Effector memory CD4-positive, alpha-beta T cell (primary cell): Measurements from ENCODE around the gene BHLHE23.

Source experiments
- DNase-seq, 3 donors: peaks; one replicate each; pipeline ENCODE4 v3.0.0-alpha.2; 2020
- H3K27ac ChIP-seq: 2 replicates; pipeline ENCODE4 v1.7.0; 2013; ENCODE audit warnings: mild to moderate bottlenecking, low read length, moderate library complexity; ENCODE audit not compliant: insufficient read depth, poor library complexity, severe bottlenecking
- H3K27me3 ChIP-seq: replicated peaks from 2 replicates; pipeline ENCODE4 v1.7.0; 2013; ENCODE audit warnings: mild to moderate bottlenecking, low read length; ENCODE audit not compliant: insufficient read depth, control insufficient read depth, poor library complexity, severe bottlenecking
- H3K36me3 ChIP-seq: 2 replicates; pipeline ENCODE4 v1.7.0; 2013; ENCODE audit warnings: mild to moderate bottlenecking, low read length, moderate library complexity; ENCODE audit not compliant: control insufficient read depth, insufficient read depth
- H3K4me1 ChIP-seq: 2 replicates; pipeline ENCODE4 v1.7.0; 2013; ENCODE audit warnings: low read length, mild to moderate bottlenecking; ENCODE audit not compliant: control insufficient read depth, insufficient read depth, poor library complexity, severe bottlenecking
- H3K4me3 ChIP-seq: 2 replicates; pipeline ENCODE4 v1.7.0; 2013; ENCODE audit warnings: low read length, low read depth, mild to moderate bottlenecking; ENCODE audit not compliant: insufficient read depth, poor library complexity, severe bottlenecking
- H3K9me3 ChIP-seq: 2 replicates; pipeline ENCODE4 v1.7.0; 2013; ENCODE audit warnings: mild to moderate bottlenecking, low read length, moderate library complexity; ENCODE audit not compliant: control insufficient read depth

Gene BHLHE23

DNA sequence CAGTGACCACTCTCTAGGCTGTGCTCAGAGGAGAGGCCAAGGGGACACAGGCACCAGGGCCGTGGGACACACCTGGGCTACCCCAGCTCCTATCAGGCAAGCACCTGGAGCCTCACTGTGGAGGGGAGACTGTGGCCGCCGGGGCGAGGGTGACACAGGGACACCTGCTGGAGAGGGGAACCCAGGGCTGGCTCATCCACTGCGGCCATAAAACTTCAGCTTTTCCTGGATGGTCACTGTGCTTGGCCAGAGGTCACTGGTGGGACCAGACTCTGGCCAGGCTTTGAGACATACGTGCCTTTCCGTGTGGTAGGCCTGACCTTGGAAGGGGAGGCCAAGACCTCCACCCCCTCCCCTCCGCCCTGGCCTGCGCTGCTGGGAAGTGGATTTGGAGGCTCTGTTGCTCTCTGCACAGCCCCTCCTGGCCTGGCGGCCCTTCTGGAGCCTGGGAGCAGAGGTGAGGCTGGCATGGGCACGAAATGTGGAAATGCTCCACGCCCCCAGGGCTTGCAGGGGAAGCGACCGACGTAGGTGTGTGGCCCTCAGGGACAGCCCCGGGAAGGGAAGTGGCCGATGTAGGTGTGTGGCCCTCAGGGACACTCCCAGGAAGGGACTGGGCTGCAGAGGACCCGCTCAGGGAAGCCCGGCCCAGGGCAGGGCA lies 42.9 kb upstream of the BHLHE23 start:
- H3K4me3 ChIP-seq = no peak overlapping the region
- H3K36me3 ChIP-seq = no peaks in the 10 kb centered on the region
- H3K27me3 ChIP-seq = peaks cover 3% of the 10 kb centered on the region

DNA sequence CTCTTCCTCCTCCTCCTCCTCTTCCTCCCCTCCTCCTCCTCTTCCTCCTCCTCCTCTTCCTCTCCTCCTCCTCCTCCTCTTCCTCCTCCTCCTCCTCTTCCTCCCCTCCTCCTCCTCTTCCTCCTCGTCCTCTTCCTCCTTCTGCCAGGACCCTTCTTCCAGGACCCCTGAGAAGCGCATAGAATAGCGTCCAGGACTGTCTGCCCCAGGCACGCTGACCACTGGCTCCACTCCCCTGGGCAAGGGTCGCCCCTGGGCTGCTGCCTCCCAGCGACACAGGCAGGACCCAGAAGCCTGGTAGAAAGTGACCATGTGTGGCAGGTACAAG lies 42.4 kb upstream of the BHLHE23 start:
- DNase-seq = no peak
- H3K27ac ChIP-seq = no peak overlapping the region
- no peaks in the 10 kb centered on the region for H3K36me3 ChIP-seq
- peaks cover 3% of the 10 kb centered on the region for H3K27me3 ChIP-seq
- H3K4me1 ChIP-seq = no peaks in the 10 kb centered on the region
- no peaks in the 10 kb centered on the region for H3K9me3 ChIP-seq
- H3K4me3 ChIP-seq = no peak overlapping the region

More for the DNA sequence above, 42.9 kb upstream of the BHLHE23 start:
- no peaks in the 10 kb centered on the region for H3K9me3 ChIP-seq
- no peak for DNase-seq
- no peaks in the 10 kb centered on the region for H3K4me1 ChIP-seq
- H3K27ac ChIP-seq = no peak overlapping the region

DNA sequence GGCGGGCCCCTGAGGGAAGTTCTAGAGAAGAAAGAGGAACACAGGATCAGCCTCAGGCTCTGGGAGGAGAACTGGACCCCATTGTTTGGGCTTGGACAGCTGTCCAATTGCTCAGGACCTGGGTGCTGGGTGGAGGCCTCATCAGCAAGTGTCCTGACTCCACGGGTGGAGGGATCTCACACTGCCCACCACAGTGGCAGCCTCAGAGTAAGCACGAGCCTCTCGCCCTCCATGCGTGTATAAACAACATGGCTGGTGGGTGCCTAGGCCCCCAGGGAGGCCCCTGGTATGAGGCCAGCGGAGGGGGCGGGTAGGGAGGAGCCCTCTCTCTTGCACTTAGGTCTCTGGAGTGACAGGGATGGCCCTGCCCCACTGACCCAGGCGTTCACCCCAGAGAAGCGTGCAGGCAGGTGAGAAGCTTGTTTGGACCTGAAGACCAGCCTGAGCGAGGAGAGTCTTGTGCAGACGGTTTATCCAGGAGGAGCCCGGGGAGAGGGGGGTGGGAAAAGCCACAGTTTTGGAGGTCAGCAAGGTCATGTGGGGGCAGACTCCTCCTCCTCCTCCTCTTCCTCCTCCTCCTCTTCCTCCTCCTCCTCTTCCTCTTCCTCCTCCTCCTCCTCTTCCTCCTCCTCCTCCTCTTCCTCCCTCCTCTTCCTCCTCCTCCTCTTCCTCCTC lies 41.9 kb upstream of the BHLHE23 start:
- Histone ChIP-seq H3K27me3 (peaks cover 5% of the 10 kb centered on the region), H3K4me1 (no peaks in the 10 kb centered on the region), H3K27ac (no peak overlapping the region), H3K36me3 (no peaks in the 10 kb centered on the region), H3K9me3 (no peaks in the 10 kb centered on the region), H3K4me3 (no peak overlapping the region)
- DNase-seq = no peak

DNA sequence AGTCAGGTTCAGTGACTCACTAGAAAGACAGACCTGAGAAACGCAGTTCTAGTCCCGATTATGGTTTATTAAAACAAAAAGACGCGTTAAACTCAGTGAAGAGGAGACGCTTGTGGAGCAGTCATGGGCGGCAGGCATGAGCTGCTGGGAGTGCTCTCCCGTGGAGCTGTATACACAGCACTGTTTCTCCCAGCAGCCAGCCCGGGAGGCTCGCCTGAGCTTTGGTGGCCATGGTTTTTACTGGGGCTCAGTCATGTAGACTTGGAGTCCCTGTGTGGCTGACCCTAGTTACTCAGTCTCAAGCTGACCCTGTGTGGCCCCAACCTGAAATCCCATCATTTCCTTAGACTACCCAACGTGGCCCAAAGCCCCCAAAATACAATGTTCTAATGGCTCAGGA lies 41.2 kb upstream of the BHLHE23 start:
- Histone ChIP-seq H3K36me3 (no peaks in the 10 kb centered on the region), H3K4me3 (no peak overlapping the region), H3K9me3 (no peaks in the 10 kb centered on the region), H3K4me1 (no peaks in the 10 kb centered on the region), H3K27ac (no peak overlapping the region), H3K27me3 (peaks cover 6% of the 10 kb centered on the region)
- no peak for DNase-seq

DNA sequence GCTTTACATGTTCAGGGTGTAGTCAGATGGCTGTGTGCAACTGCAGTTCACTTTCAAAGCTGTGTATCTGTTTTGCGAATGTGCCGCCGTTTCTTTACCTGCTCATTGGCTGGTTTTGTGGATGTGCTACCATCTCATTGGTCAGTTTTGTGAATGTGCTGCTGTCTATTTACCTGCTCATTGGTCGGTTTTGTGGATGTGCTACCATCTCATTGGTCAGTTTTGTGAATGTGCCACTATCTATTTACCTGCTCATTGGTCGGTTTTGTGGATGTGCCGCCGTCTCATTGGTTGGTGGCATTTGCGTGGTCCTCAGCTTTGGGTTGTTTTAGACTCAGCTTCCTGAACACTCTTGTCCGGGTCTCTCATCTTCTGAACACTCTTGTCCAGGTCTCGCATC lies 40.5 kb upstream of the BHLHE23 start:
- no peaks in the 10 kb centered on the region for H3K9me3 ChIP-seq
- H3K27ac ChIP-seq = no peak overlapping the region
- H3K27me3 ChIP-seq = peaks cover 6% of the 10 kb centered on the region
- DNase-seq = no peak
- no peak overlapping the region for H3K4me3 ChIP-seq
- no peaks in the 10 kb centered on the region for H3K4me1 ChIP-seq
- H3K36me3 ChIP-seq = no peaks in the 10 kb centered on the region

DNA sequence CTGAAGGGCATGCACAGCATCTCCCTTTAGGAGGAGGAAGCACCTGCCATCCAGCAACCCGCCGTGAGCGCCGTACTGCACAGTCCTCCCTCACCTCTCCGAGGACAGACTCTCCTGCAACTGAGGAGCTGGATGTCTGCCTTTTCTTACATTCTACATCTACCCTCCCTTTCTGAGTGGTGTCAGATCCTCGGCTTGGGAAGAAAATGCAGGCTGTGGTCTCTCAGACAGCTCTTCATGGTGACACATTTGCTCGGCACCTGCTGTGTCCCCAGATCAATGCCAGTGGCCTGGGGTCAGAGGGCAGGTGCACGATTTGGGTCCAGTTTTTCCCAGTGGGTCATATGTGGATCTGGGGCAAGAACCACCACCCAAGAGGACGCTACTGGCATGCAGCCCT lies 40.1 kb upstream of the BHLHE23 start:
- H3K4me3 ChIP-seq = no peak overlapping the region
- H3K4me1 ChIP-seq = no peaks in the 10 kb centered on the region
- peaks cover 6% of the 10 kb centered on the region for H3K27me3 ChIP-seq
- no peak overlapping the region for H3K27ac ChIP-seq
- DNase-seq = no peak
- no peaks in the 10 kb centered on the region for H3K9me3 ChIP-seq
- no peaks in the 10 kb centered on the region for H3K36me3 ChIP-seq

DNA sequence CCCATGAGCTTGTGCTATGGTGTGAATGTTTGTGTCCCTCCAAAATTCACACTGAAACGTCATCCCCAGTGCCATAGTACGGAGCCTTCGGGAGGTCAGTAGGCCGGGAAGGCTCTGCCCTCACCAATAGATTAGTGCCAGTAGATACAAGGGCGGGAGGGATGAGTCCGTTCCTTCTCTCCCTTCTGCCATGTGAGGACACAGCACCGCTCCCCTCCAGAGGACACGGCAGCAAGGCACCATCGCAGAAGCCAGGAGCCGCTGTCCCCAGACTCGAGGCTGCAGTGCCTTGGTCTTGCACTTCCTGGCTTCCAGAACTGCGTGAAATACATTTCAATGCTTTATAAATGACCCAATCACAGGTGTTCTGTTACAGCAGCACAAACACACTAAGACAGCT lies 39.2 kb upstream of the BHLHE23 start:
- H3K27ac ChIP-seq = no peak overlapping the region
- no peak for DNase-seq
- H3K36me3 ChIP-seq = no peaks in the 10 kb centered on the region
- H3K9me3 ChIP-seq = no peaks in the 10 kb centered on the region
- peaks cover 6% of the 10 kb centered on the region for H3K27me3 ChIP-seq
- no peaks in the 10 kb centered on the region for H3K4me1 ChIP-seq
- no peak overlapping the region for H3K4me3 ChIP-seq

DNA sequence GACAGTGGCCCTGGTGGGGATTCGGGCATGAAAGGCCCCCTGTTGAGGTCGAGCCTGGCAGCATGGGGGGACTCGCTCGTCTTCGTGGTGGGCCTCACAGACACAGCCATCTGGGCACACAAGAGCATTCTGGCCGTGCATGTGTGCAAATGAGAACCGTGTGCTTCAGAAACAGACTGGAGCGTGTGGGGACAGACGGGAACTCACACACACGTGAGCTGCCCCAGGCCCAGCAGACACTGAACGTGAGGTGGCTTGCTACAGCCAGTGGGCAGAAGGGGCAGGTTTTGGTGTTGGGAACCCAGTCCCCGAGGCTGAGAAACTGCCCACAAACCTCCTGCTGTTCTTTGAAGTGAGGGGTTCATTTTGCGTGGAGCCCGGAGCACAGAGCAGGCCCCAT lies 38.6 kb upstream of the BHLHE23 start:
- DNase-seq = no peak
- H3K27me3 ChIP-seq = peaks cover 3% of the 10 kb centered on the region
- no peaks in the 10 kb centered on the region for H3K9me3 ChIP-seq
- no peaks in the 10 kb centered on the region for H3K4me1 ChIP-seq
- no peak overlapping the region for H3K4me3 ChIP-seq
- H3K36me3 ChIP-seq = no peaks in the 10 kb centered on the region
- no peak overlapping the region for H3K27ac ChIP-seq

DNA sequence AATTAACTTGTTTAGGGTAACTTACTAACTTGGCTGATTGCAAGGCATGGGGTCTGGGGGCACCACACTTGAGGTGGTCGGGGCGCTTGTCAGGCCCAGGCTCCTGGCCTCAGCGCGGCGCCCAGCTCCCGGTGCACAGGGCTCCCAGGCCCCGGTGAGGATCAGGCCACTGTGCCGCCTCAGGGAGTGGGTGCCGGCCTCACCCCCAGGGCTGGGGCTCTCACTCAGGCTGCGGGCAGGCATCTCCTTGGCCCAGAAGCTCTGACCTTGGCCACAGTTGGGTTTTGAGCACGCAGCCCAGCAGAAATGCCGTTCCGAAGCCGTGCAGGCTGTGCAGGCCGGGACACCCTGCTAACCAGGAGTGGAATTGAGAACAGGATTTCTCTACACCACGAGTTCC lies 37.8 kb upstream of the BHLHE23 start:
- H3K36me3 ChIP-seq = no peaks in the 10 kb centered on the region
- H3K27ac ChIP-seq = no peak overlapping the region
- DNase-seq = no peak
- no peaks in the 10 kb centered on the region for H3K9me3 ChIP-seq
- H3K4me3 ChIP-seq = no peak overlapping the region
- no peaks in the 10 kb centered on the region for H3K4me1 ChIP-seq
- peaks cover 3% of the 10 kb centered on the region for H3K27me3 ChIP-seq

DNA sequence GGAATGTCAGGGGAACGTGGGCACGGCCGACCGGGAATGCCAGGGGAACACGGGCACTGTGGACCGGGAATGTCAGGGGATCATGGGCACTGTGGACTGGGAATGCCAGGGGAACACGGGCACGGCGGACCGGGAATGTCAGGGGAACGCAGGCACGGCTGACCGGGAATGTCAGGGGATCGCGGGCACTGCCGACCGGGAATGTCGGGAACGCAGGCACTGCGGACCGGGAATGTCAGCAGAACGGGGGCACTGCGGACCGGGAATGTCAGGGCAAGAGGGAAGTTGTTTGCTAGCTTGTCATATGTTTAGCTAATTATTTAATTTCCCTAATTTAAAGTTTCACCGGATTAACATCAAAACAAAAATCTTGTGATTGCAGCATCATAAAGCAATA lies 37.4 kb upstream of the BHLHE23 start:
- H3K27me3 ChIP-seq = peaks cover 3% of the 10 kb centered on the region
- no peak for DNase-seq
- H3K9me3 ChIP-seq = no peaks in the 10 kb centered on the region
- H3K36me3 ChIP-seq = no peaks in the 10 kb centered on the region
- no peaks in the 10 kb centered on the region for H3K4me1 ChIP-seq
- H3K27ac ChIP-seq = no peak overlapping the region
- H3K4me3 ChIP-seq = no peak overlapping the region
